NCI-H2029 treated with DMSO at 0.1 percent for 48 hours (cell line): ENCODE measurements around the gene ADSL.

Experiments
- DNase-seq: peaks from one replicate; lab custom pipeline; 2025; lab: John Stamatoyannopoulos, UW

Gene ADSL

DNA sequence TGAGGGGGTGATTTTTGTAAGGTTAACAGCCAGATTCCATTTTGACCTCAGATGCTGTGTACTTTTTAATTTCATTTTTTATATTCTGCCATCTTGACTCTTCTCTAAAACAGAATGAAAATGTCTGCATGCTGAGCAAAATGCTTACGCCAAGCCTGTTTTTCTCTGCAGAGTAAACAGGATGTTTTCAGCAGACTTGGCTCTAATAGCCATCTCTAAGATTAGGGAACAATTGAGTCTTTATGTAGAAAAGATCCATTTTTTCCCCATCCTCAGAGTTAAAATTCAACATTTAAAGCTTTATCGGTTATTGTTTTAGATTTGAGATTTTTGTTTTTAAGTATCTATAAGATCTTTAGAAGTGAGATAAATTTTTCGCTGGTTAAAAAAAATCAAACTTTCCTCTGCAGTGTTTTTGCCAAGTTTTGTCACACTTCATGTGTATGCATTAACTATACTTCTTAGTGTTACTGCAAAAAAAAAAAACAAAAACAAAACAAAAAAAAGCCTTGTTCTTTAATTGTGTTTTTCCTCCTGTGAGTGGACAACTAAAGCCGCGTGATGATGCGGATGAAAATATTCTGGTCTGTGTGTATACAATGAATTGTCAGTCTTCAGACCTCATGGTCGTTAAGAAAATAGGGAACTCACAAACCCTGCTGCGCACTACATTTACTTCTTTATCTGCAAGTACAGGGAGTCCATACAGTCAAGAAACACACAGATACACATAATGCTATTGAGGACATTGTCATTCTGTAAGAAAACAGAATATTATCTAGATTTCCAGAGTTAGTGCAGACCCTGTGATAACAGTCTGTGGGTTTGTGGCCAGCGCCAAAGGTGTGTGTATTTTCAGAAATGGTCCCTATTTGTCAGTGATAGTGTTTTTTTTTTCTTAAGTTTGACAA is 17.5 kb upstream of the ADSL start:
- no peak for DNase-seq

DNA sequence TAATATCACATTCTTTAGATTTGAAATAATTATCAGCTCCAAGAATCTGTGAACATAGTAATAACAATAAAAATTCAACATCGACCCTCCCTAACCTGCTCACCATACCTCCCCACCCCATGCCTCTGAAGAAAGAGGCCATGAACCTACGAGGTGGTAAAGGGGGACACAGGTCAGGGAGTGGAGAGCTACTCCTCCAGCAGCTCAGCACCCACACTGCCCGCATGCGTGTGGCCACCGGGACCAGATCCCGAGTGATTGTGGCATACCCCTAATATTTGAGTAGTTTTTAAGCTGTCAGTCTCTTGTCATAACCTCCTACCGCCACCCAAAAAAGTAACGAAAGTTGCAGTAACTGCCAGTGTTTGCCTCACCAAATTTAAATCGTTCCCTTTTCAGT is 16.8 kb upstream of the ADSL start:
- no peak for DNase-seq

DNA sequence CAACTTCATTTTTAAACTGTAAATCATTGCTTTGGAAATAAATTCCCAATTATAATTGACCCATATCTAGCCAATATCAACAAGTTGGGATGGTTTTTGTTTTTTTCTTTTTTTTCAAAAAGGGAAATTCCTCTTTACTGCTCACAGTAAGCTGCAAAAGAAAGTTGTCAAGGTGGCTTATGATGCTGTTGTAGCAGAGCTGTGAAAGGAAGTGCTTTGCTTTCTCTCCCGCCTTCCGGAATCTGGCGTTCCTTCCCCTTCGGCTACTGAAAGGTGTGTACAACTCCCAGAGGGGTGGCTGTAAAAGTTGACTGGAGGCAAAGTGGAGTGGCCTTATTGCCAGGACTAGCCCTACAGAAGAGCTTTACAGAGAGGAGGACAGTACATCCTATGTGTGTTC is 16.2 kb upstream of the ADSL start:
- DNase-seq, result no peak

DNA sequence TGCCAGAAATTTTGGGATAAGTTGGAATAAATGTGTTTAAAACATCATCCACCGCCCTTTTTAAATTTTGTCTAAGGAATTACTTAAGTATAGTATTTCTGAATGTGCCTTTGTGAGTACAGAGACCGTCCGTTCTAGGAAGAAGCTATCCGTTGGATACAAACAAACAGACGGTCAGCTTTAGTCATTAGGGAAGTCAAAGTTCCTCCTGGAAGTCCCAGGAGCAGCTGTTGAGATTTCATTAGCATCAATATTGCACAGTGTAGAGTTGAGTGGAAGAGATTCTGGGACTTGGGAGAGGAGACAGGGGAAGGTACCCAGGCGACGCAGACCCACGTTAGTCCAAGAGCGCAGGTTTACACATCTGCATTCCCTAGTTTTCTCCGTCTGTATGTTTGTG is 15.7 kb upstream of the ADSL start:
- DNase-seq, result no peak

- DNase-seq, result no peak
Observed at GRCh38 chr22:40331706-40332105, 14.6 kb upstream of the ADSL start.

GRCh38 chr22:40332319-40332781 is 13.9 kb upstream of the ADSL start:
- no peak for DNase-seq

DNA sequence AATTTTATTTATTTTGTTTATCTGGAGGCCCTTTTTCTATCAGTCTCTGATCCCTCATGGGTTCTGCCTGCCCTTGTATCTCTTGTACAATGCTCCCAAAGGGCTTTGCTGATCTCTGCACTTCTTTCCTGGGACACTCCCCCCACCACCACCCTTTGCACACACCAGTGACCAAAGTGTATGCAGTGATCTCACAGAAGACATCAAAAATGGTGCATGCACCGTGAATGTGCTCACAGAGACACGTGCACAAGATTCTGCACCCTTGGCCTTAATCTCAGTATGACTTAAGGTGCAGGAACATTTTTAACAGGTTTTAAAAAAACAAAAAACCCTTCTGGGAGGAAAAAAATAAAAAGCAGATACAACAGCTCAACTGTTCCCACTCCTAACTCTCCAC is 12.2 kb upstream of the ADSL start:
- no peak for DNase-seq

DNA sequence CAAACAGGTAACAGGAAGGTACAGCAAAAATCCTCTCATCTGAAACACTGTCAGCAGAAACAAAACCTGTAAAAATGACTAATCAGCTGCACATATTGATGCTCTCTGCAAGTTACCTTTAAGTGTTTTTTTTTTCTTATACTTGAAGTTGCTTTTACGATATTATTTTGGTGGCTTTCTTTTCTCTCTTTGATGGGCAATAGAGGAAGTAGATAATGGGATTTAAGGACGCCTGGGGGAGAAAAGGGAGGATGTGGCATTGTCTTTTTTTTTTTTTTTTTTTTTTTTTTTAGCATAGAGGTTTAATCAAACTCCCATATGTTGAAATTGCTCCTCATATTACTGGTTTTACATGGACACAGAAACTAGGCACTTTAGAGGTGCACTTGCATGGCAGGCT is 11.4 kb upstream of the ADSL start:
- DNase-seq, result no peak

GRCh38 chr22:40335358-40335757 is 10.9 kb upstream of the ADSL start:
- DNase-seq, result no peak

DNA sequence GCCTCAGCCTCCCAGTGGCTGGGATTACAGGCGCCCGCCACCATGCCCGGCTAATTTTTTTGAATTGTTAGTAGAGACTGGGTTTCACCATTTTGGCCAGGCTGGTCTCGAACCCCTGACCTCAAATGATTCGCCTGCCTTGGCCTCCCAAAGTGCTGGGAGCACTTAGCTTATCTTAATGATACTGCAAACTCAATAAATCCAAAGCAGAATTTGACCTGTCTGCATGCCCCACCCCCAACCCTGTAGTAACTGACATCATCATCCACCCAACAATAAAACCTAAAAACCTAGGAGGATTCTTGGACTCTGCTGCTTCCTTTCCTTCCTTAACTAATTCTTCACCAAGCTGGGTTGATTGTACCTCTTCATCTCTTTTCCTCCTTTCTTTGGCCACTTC is 6.3 kb upstream of the ADSL start:
- no peak for DNase-seq

DNA sequence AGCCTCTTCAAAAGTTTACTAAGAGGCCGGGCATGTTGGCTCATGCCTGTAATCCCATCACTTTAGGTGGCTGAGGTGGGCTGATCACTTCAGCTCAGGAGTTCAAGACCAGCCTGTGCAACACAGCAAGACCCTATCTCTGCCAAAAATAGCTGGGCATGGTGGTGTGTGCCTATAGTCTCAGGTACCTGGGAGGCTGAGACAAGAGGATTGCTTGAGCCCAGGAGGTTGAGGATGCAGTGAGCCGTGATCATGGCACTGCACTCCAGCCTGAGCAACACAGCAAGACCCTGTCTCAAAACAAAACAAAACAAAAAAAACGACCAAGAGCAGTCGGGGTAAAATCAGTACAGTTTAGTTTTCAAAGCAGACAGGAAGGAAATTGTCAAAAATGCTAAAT is 4.7 kb upstream of the ADSL start:
- DNase-seq, result no peak

- DNase-seq, result no peak
Observed at GRCh38 chr22:40342521-40342920, 3.8 kb upstream of the ADSL start.

- DNase-seq, result no peak
Observed at GRCh38 chr22:40345271-40345670, 1.0 kb upstream of the ADSL start.

DNA sequence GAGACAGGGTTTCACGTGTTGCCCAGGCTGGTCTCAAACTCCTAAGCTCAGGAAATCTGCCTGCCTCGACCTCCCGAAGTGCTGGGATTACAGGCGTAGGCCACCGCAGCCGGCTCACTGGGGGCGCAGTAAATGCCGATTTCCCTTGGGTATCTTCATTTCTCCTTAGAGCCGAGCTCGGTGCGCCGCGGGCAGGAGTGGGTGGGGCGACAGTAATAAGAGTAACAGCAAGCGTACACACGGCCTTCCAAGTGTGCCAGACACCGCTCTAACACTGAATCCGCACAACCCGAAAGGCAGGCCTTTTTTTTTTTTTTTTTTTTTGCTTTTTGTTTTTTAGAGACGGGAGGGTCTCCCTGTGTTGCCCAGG is 500 bp upstream of the ADSL start:
- no peak for DNase-seq

DNA sequence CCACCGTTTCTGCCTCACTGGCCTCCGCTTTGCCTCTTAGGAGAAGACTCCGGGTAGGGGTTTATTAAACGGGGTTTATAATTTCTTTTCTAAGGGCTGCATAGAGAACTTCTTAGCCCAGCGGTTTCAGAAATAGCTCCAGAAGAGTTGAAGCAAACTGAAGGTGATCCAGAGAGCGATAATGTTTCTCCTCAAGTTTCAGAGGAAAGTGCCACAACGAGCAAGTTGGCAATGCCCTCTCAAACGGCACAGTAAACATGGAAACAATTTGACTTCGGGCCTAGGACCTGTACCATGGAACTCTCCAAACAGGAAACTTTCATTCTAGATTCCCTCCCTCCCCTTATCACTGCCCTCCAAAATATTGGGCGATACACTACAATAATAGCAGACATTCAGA is 1.0 kb downstream of the ADSL start:
- DNase-seq, result no peak

DNA sequence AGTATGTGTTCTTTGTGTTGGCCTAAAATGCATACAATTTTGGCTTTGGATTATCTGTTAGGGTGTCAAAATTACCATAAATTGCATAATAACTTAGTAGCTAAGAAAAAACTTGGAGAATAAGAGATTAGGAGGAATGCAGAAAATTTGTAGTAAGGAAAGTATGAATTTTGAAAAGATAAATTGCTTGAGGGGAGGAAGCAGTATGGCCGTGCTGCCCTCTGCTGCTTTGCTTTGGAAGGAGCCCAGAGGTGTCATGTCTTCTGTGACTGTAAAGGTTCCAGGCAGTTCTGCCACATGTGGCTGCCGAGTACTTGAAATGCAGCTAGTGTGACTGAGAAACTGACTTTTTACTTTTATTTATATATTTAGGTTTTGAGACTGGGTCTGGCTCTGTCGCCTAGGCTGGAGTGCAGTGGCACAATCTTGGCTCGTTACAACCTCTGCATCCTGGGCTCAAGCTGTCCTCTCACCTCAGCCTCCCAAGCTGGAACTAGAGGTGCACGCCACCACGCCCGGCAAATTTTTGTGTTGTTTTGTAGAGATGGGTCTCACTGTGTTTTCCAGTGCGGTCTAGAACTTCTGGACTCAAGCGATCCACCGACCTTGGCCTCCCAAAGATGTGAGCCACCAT is 1.8 kb downstream of the ADSL start:
- DNase-seq, result no peak

DNA sequence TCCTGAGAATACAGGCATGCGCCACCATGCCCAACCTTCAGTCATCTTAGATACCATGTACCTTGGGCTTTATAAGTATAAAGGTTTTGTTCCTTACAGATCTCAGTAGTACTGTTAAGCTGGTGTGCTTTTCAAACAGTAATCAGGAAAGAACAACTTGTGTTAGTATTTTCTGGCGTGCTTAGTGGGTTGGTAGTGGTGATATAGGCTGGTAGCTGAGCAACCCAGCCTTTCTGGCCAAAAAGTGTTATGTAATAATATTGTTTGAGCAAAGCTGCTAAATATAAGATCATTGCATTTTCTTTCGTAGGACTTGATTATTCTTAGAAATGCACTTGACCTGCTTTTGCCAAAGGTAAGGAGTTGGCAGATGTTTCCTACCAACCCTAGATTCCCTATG is 6.5 kb downstream of the ADSL start:
- DNase-seq, result no peak

- no peak for DNase-seq
Observed at GRCh38 chr22:40361100-40361499, 14.8 kb downstream of the ADSL start.

GRCh38 chr22:40363059-40363458 is 16.8 kb downstream of the ADSL start:
- no peak for DNase-seq

GRCh38 chr22:40364431-40364830 is 18.1 kb downstream of the ADSL start:
- no peak for DNase-seq

GRCh38 chr22:40366068-40366467 is 19.8 kb downstream of the ADSL start:
- no peak for DNase-seq

- no peak for DNase-seq
Observed at GRCh38 chr22:40367342-40367741, 21.0 kb downstream of the ADSL start.

GRCh38 chr22:40368016-40368415 is 21.7 kb downstream of the ADSL start:
- DNase-seq, result no peak

- no peak for DNase-seq
Observed at GRCh38 chr22:40368836-40369235, 22.5 kb downstream of the ADSL start.
